DMS79 treated with DMSO at 0.1 percent for 48 hours (cell line): Measurements from ENCODE around the gene GPAT3.

ENCODE experiments used
- DNase-seq: peaks from one replicate; lab custom pipeline; 2025; lab: John Stamatoyannopoulos, UW

GPAT3 gene

DNA sequence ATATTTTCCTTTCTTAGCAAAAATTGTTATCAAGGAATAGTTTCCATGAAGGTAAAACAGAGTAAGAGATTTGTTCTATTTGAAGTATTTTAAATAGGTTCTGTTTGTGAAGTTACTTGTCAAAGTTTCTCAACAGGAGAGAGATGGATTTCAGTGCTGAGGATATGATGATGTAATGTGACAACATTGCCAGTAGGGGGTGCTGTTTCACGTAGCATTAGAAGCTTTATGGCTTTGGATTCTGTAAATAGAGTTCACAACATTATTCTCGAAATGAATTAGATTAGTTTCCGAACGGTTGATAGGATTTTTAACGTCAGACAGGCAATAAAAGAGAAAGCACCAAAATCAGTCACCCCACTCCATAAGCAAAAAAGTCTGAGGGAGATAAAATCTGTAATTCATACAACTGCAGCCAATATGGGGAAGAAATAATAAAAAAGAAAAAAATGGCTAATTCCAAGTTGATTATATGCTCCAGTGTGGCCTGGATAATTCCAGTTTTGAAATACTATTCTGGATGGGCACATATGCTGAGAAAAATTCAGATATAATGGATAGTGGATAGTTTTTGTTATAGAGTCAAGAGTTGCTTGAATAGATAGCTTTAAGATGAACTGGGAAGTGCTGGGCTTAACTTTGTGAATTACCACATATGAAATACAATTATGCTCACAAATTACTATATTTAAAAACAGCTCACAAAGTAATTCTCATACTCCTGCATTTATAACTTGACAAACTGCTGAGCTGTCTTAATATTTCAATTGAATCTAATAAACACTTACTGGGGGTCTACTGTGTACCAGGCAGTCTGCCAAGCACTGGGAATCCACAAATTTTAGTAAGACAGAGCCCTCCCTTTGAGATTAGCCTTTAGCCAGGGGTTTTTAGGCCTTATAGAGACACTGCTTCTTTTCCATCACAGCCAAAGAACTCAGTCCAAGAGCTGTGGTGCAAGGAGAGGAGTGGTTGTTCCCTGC lies 109.1 kb downstream of the GPAT3 start:
- DNase-seq = peak; percentile 66

DNA sequence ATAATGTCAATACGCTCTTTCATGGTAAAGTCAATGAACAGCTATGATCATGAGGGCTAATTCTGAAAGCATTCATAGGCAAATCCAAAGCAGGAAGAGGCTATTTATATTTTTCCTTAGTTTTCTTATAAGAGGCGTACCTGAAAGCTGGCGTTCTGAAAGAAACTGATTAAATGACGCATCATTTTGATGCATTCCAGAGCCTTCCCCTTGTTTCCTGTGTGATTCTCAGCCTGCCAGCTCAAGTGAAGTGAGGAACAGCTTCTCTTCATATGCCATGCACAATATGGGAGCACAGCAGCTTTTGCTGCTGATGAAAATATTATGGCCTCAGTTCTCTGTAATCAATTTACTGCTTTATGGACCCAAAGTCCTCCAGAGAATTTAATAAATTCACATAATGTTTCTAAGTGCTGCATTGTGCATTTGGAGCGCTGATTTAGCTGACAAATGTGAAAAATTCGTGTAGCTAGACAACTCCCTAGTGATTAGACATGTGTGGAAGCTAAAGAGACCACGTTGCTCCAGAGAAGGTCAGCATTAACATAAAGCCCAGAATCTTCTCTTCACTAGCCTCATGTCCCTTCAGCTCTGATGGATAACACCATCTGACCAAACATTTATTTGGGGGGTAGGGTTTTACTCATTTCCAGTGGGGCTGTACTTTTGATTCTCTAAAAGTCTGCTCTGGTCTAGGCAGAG lies 110.8 kb downstream of the GPAT3 start:
- DNase-seq = no peak

- no peak for DNase-seq
Measured at GRCh38 chr4:83651846-83652245, 115.9 kb downstream of the GPAT3 start.
